Loucy (cell line): ENCODE results near the gene CNTNAP2.

Experiments used
- H2AFZ ChIP-seq: fragments of 200-600 bp; sonication (generic); 2 replicates; pipeline ENCODE4 v1.6.0; 2016; ENCODE audit warnings: antibody characterized with exemption, mild to moderate bottlenecking, low read length, moderate library complexity
- H3F3A ChIP-seq: fragments of 200-600 bp; 2 replicates; pipeline ENCODE4 v1.6.0; 2016; ENCODE audit warnings: antibody characterized with exemption, low read depth, mild to moderate bottlenecking
- H3K27me3 ChIP-seq: fragments of 200-600 bp; sonication (generic); 2 replicates; pipeline ENCODE4 v1.6.1; 2014; ENCODE audit warnings: low read length, mild to moderate bottlenecking; ENCODE audit not compliant: insufficient read depth, poor library complexity, severe bottlenecking
- H3K36me3 ChIP-seq: fragments of 200-600 bp; sonication (generic); 2 replicates; pipeline ENCODE4 v1.6.1; 2016; ENCODE audit warnings: low read length; ENCODE audit not compliant: insufficient read depth
- H3K4me1 ChIP-seq: fragments of 200-600 bp; sonication (generic); 2 replicates; pipeline ENCODE4 v1.5.1; 2014; ENCODE audit warnings: low read length, mild to moderate bottlenecking; ENCODE audit not compliant: insufficient read depth, poor library complexity, severe bottlenecking
- H3K4me2 ChIP-seq: fragments of 200-600 bp; sonication (generic); 2 replicates; pipeline ENCODE4 v1.6.0; 2014; ENCODE audit warnings: antibody characterized with exemption, low read length, low read depth, mild to moderate bottlenecking; ENCODE audit not compliant: poor library complexity, severe bottlenecking
- H3K4me3 ChIP-seq: fragments of 200-600 bp; sonication (generic); 2 replicates; pipeline ENCODE4 v1.5.1; 2014; ENCODE audit warnings: low read length, mild to moderate bottlenecking, mixed read lengths; ENCODE audit not compliant: poor library complexity, severe bottlenecking
- H3K79me2 ChIP-seq: fragments of 200-600 bp; sonication (generic); 2 replicates; pipeline ENCODE4 v1.6.1; 2014; ENCODE audit warnings: low read length; ENCODE audit not compliant: insufficient read depth
- H3K9ac ChIP-seq: fragments of 200-600 bp; sonication (generic); 2 replicates; pipeline ENCODE4 v1.6.0; 2014; ENCODE audit warnings: mild to moderate bottlenecking, low read depth, low read length, moderate library complexity; ENCODE audit not compliant: poor library complexity, severe bottlenecking
- H3K9me2 ChIP-seq: fragments of 200-600 bp; sonication (generic); replicated peaks from 2 replicates; pipeline ENCODE4 v1.6.1; 2016; ENCODE audit warnings: low read depth, low read length, mixed read lengths
- H3K9me3 ChIP-seq: fragments of 200-600 bp; sonication (generic); 2 replicates; pipeline ENCODE4 v1.6.1; 2014; ENCODE audit warnings: mild to moderate bottlenecking, antibody characterized with exemption, low read length, low read depth; ENCODE audit not compliant: insufficient read depth
- H4K20me1 ChIP-seq: fragments of 200-600 bp; sonication (generic); 2 replicates; pipeline ENCODE4 v1.6.0; 2014; ENCODE audit warnings: antibody characterized with exemption, low read length, mild to moderate bottlenecking; ENCODE audit not compliant: insufficient read depth, poor library complexity, severe bottlenecking
- EZH2phosphoT487 ChIP-seq: fragments of 200-600 bp; IDR thresholded peaks from 2 replicates; pipeline ENCODE4 v1.6.1; 2018; ENCODE audit warnings: antibody characterized with exemption, mild to moderate bottlenecking, moderate library complexity, borderline replicate concordance
- TF ChIP-seq, protein P1 (sequence below): fragments of 200-600 bp; sonication (generic); conservative IDR thresholded peaks from 2 replicates; pipeline ENCODE4 v1.5.1; 2014; ENCODE audit warnings: mild to moderate bottlenecking, antibody characterized with exemption, low read length

The CNTNAP2 gene

DNA sequence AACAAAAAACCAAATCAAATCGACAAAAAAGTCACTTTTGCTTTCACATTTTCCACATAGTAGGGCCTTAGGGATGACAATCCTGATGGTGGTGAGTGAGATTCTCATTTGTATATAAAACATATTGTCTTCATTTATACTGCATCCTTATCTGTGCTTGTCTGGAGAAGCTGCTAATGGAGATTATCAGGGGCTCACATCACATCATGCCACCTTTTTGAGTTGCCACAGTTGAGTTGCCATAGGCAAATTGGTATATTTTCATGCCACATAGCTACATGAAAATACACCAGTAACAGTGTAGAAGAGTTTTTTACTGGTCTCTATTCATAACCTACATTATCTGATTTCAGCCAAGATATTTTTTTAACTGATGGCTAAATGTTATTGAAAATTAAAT is 85.3 kb downstream of the CNTNAP2 start:
- Histone ChIP-seq H3K9me3 (no peaks in the 10 kb centered on the region), H3F3A (no peaks in the 10 kb centered on the region), H3K9me2 (no peaks in the 10 kb centered on the region), H3K79me2 (no peaks in the 10 kb centered on the region), H3K4me1 (no peaks in the 10 kb centered on the region), H2AFZ (no peak overlapping the region), H3K4me2 (no peak overlapping the region), H3K27me3 (no peaks in the 10 kb centered on the region), H4K20me1 (no peaks in the 10 kb centered on the region), H3K36me3 (no peaks in the 10 kb centered on the region), H3K4me3 (no peak overlapping the region), H3K9ac (no peak overlapping the region)
- TF ChIP-seq EZH2phosphoT487: no peak
- TF ChIP-seq, protein P1, sequence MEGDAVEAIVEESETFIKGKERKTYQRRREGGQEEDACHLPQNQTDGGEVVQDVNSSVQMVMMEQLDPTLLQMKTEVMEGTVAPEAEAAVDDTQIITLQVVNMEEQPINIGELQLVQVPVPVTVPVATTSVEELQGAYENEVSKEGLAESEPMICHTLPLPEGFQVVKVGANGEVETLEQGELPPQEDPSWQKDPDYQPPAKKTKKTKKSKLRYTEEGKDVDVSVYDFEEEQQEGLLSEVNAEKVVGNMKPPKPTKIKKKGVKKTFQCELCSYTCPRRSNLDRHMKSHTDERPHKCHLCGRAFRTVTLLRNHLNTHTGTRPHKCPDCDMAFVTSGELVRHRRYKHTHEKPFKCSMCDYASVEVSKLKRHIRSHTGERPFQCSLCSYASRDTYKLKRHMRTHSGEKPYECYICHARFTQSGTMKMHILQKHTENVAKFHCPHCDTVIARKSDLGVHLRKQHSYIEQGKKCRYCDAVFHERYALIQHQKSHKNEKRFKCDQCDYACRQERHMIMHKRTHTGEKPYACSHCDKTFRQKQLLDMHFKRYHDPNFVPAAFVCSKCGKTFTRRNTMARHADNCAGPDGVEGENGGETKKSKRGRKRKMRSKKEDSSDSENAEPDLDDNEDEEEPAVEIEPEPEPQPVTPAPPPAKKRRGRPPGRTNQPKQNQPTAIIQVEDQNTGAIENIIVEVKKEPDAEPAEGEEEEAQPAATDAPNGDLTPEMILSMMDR: no peak

DNA sequence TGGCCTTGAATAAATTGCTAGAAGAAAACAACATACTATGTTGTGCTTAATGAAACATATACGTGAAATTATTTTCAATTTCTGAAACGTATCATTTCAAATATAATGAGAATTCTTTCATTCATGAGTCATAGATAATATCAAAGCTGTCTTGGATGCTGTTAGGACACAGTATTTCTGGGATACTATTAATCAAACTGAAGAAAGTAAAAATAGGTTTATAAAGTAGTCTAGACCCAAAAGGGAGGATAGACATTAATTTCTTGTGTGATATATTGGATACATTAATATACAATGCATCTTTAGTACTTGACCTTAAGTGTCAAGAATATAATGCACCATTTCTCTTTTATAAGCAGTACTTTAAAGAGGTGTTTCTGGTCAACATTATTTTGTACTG is 89.7 kb downstream of the CNTNAP2 start:
- TF ChIP-seq, protein P1: no peak
- no peak for TF ChIP-seq EZH2phosphoT487
- Histone ChIP-seq H3K79me2 (no peaks in the 10 kb centered on the region), H3K27me3 (no peaks in the 10 kb centered on the region), H3K9me3 (no peaks in the 10 kb centered on the region), H3K9ac (no peak overlapping the region), H3K4me1 (no peaks in the 10 kb centered on the region), H3F3A (no peaks in the 10 kb centered on the region), H3K9me2 (no peaks in the 10 kb centered on the region), H3K4me3 (no peak overlapping the region), H3K36me3 (no peaks in the 10 kb centered on the region), H2AFZ (no peak overlapping the region), H4K20me1 (no peaks in the 10 kb centered on the region), H3K4me2 (no peak overlapping the region)

DNA sequence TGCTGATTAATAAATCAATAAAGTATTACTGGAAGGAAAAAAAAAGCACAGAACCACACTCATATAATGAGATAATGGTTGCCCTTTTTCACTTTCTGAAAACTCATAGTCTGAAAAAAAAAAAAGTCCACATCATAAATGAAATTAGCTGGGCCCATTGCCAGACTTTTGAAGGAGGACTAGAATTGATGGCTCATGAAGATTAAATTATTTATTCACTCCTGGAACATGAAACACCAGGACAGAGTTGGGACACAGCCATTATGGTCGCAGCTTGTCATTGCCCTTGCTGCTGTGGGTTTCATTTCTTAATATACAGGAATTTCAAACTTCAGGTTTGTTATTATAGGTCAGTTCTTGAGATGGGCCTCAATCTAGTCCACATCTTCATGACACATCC is 91.9 kb downstream of the CNTNAP2 start:
- TF ChIP-seq, protein P1: no peak
- Histone ChIP-seq H3K4me2 (no peak overlapping the region), H3F3A (no peaks in the 10 kb centered on the region), H3K79me2 (no peaks in the 10 kb centered on the region), H3K9ac (no peak overlapping the region), H3K4me3 (no peak overlapping the region), H3K9me3 (no peaks in the 10 kb centered on the region), H3K4me1 (no peaks in the 10 kb centered on the region), H2AFZ (no peak overlapping the region), H4K20me1 (no peaks in the 10 kb centered on the region), H3K36me3 (no peaks in the 10 kb centered on the region), H3K27me3 (no peaks in the 10 kb centered on the region), H3K9me2 (no peaks in the 10 kb centered on the region)
